Ishikawa (cell line): ENCODE results near the gene NPLOC4.

Experiments used
- CEBPB ChIP-seq: IDR thresholded peaks from 2 replicates; pipeline ENCODE4 v1.6.1; 2012
- EGR1 ChIP-seq: IDR thresholded peaks from 2 replicates; pipeline ENCODE4 v1.6.1; 2012
- EP300 ChIP-seq: IDR thresholded peaks from 2 replicates; pipeline ENCODE4 v1.6.1; 2012; ENCODE audit warnings: borderline replicate concordance
- FOXM1 ChIP-seq: IDR thresholded peaks from 2 replicates; pipeline ENCODE4 v1.6.1; 2012; ENCODE audit warnings: low read depth, borderline replicate concordance
- RAD21 ChIP-seq: IDR thresholded peaks from 2 replicates; pipeline ENCODE4 v1.6.1; 2012; ENCODE audit warnings: low read depth
- TCF12 ChIP-seq: IDR thresholded peaks from 2 replicates; pipeline ENCODE4 v1.6.1; 2012; ENCODE audit warnings: low read depth
- YY1 ChIP-seq: IDR thresholded peaks from 2 replicates; pipeline ENCODE4 v1.6.1; 2012; ENCODE audit warnings: low read depth
- ZBTB7A ChIP-seq: IDR thresholded peaks from 2 replicates; pipeline ENCODE4 v1.6.1; 2012; ENCODE audit warnings: low read depth
- TF ChIP-seq, protein P1 (sequence below): IDR thresholded peaks from 2 replicates; pipeline ENCODE4 v1.6.1; 2012
- TF ChIP-seq, protein P2 (sequence below): IDR thresholded peaks from 2 replicates; pipeline ENCODE4 v1.6.1; 2012

DNA sequence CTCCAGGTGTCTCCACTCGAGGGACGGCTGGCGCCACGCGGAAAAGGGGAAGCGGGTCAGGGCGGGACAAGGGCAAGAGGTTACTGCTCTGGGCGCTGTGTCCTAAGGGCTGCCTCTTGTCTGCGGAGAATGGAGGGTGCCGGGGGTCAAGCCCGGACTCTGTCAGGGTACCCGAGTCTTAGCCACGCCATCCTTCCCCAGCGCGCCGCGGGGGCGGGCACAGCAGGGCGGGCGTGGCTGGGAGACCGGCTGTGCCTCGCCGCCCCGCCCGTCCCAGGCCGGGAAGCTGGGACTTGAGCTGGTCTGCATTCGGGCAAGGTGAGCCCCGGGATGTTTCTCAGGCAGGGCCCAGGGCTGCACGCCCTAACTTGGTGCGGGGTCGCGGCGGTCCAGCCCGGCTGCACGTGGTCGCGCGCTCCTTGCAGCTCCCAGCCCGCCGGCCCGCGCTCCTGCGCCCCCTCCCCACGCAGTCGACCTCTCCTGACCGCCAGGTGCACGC is 118.1 kb downstream of the NPLOC4 start:
- TF ChIP-seq YY1, result no peak; the same call in 1 of the 2 replicates
- TF ChIP-seq, protein P1, sequence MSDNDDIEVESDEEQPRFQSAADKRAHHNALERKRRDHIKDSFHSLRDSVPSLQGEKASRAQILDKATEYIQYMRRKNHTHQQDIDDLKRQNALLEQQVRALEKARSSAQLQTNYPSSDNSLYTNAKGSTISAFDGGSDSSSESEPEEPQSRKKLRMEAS, result no peak; the same call in none of the 2 replicates
- no peak for TF ChIP-seq EP300
- no peak for TF ChIP-seq CEBPB
- TF ChIP-seq, protein P2, sequence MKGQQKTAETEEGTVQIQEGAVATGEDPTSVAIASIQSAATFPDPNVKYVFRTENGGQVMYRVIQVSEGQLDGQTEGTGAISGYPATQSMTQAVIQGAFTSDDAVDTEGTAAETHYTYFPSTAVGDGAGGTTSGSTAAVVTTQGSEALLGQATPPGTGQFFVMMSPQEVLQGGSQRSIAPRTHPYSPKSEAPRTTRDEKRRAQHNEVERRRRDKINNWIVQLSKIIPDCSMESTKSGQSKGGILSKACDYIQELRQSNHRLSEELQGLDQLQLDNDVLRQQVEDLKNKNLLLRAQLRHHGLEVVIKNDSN, result no peak
- TF ChIP-seq ZBTB7A, result no peak
- no peak for TF ChIP-seq FOXM1
- peak; percentile 79 for TF ChIP-seq EGR1
- TF ChIP-seq TCF12, result peak; percentile 20; the same call in 1 of the 2 replicates
- no peak for TF ChIP-seq RAD21
